Stromal cell of bone marrow (primary cell): ENCODE data around the gene C16orf46.

ENCODE experiments used
- DNase-seq: peaks from one replicate; pipeline ENCODE4 v3.0.0-alpha.2; 2012; ENCODE audit warnings: low read depth

C16orf46 gene

DNA sequence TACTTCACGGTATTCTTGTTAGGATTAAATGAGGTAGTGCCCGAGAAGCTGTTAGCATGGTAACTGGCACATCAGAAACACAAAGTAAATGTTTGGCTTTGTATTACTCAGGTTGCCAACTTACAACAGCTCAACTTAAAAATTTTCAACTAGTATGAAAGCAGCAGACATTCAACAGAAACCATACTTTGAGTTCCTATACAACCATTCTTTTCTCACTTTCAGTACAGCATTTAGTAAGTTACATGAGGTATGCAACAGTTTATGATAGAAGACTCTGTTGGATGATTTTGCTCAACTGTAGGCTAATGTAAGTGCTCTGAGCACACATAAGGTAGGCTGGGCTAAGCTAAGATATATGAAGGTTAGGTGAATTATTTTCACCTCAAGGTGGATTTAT is 62.4 kb downstream of the C16orf46 start:
- no peak for DNase-seq

DNA sequence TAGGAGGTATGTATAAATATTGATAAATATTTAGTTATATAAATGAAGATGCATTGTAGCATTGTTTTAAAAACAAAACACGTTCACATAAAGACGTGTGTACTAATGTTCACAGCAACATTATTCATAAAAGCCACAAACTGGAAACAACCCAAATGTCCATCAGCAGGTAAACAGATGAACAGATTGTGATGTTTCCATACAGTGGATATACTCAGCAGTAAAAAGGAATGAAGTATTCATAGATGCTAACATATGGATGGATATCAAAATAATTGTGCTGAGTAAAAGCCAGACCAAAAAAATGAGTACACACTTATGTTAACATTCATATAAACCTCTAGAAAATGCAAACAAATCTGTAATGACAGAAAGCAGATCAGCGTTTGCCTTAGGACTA is 64.1 kb downstream of the C16orf46 start:
- DNase-seq = no peak
